Adrenal gland (tissue), 12 donors: ENCODE data around the gene GJC2. TPM values are rescaled to one million over a fixed set of nuclear protein-coding genes. Genes with fewer than 3 reads are reported as not detected.
A peak's percentile ranks its signal among the peaks of the same experiment; 100 is the strongest.

ENCODE experiments used
- DNase-seq, 7 donors: peaks; one replicate each; pipeline ENCODE4 v3.0.0-alpha.2; 2019 to 2020
- H3K27ac ChIP-seq, 5 donors: fragments of 200-600 bp; sonication (generic) in 4 of 5; 1 replicate in 3 of 5; 2 replicates in 2 of 5; pipeline versions ENCODE4 v1.5.1 to v1.8.0; 2016 to 2020; ENCODE audit warnings: mild to moderate bottlenecking in 1 of 5
- H3K27me3 ChIP-seq: fragments of 200-600 bp; 2 replicates; pipeline ENCODE4 v1.8.0; 2021
- H3K36me3 ChIP-seq, 2 donors: fragments of 200-600 bp; replicated peaks in 1 of 2; 1 replicate in 1 of 2; 2 replicates in 1 of 2; pipeline versions ENCODE4 v1.5.1 to v1.8.0; 2018 to 2022
- H3K4me1 ChIP-seq, 2 donors: fragments of 200-600 bp; replicated peaks in 1 of 2; 1 replicate in 1 of 2; 2 replicates in 1 of 2; pipeline versions ENCODE4 v1.5.1 to v1.8.0; 2018 to 2021
- H3K4me3 ChIP-seq, 4 donors: fragments of 200-600 bp; sonication (generic) in 3 of 4; one replicate each; pipeline ENCODE4 v1.5.1; 2016 to 2018
- H3K9me3 ChIP-seq, 3 donors: fragments of 200-600 bp; sonication (generic) in 1 of 3; replicated peaks in 1 of 3; 1 replicate in 2 of 3; 2 replicates in 1 of 3; pipeline versions ENCODE4 v1.5.1 to v1.8.0; 2016 to 2021
- CTCF ChIP-seq, 6 experiments: fragments of 450-650 bp in 4 of 6; fragments of 200-600 bp in 2 of 6; sonication (generic) in 1 of 6; IDR thresholded peaks; 1 replicate in 5 of 6; 2 replicates in 1 of 6; pipeline versions ENCODE4 v1.5.1 to v1.8.0; 2016 to 2021; ENCODE audit warnings: antibody characterized with exemption in 6 of 6, mild to moderate bottlenecking in 2 of 6, moderate library complexity in 1 of 6
- POLR2A ChIP-seq, 2 donors: fragments of 450-650 bp; IDR thresholded peaks; one replicate each; pipeline ENCODE4 v1.6.1; 2017; ENCODE audit warnings: antibody characterized with exemption in 2 of 2, mild to moderate bottlenecking in 2 of 2, moderate library complexity in 1 of 2
- WGBS, 4 donors: extraction: QIAGEN DNeasy Blood & Tissue Kit in 2 of 4; methylation state at CpG; one replicate each; pipeline versions ENCODE4 v1.1.5 to v1.1.7; 2013 to 2017; 5-methylcytosine and 5-hydroxymethylcytosine counted together
- intact Hi-C, 2 donors: fragments of 100-400 bp; cut with DNase I; formaldehyde crosslinking; loops; one replicate each; pipeline versions ENCODE4 v1.14.1 to v1.15.0; 2022 to 2023
- polyA plus RNA-seq, 3 donors: library from polyadenylated mRNA; stranded (reverse); fragments of 200-250 nt in 2 of 3; fragments of 350-450 nt in 1 of 3; fragmentation: Illumina TruSeq in 1 of 3; extraction: RNeasy Lipid Tissue Mini Kit (QIAGEN cat#74804) in 1 of 3; gene quantifications; one replicate each; pipeline ENCODE4 v1.2.3, GENCODE V29; 2013 to 2014
- total RNA-seq, 9 donors: library from RNA; depleted of rRNA in 4 of 9; stranded (reverse); fragments of >200 nt in 4 of 9; fragments of 120-200 nt in 1 of 9; fragmentation: NEBNext Ultra II Directional in 1 of 9; extraction: Animal tissue kit (Norgen Biotek cat#: 25700) in 1 of 9; gene quantifications; one replicate each; pipeline versions ENCODE4 v1.1.0 to v1.2.4, GENCODE V29; 2013 to 2023
- donor health status: healthy with polysubstance abuse.
- donor health status: Bipolar disorder and iron deficiency.
- donor health status: DM: yes; HTN: yes; CAD: no.
- donor health status: DM: no; HTN: no; CAD: no.
- donor health status: DM: no; HTN: no; CAD: no.
- donor health status: DM: yes; HTN: yes; CAD: no.

Gene GJC2
- total and polyA plus RNA-seq, 12 donors = 0.05 to 4.1 (median 1.3) TPM

DNA sequence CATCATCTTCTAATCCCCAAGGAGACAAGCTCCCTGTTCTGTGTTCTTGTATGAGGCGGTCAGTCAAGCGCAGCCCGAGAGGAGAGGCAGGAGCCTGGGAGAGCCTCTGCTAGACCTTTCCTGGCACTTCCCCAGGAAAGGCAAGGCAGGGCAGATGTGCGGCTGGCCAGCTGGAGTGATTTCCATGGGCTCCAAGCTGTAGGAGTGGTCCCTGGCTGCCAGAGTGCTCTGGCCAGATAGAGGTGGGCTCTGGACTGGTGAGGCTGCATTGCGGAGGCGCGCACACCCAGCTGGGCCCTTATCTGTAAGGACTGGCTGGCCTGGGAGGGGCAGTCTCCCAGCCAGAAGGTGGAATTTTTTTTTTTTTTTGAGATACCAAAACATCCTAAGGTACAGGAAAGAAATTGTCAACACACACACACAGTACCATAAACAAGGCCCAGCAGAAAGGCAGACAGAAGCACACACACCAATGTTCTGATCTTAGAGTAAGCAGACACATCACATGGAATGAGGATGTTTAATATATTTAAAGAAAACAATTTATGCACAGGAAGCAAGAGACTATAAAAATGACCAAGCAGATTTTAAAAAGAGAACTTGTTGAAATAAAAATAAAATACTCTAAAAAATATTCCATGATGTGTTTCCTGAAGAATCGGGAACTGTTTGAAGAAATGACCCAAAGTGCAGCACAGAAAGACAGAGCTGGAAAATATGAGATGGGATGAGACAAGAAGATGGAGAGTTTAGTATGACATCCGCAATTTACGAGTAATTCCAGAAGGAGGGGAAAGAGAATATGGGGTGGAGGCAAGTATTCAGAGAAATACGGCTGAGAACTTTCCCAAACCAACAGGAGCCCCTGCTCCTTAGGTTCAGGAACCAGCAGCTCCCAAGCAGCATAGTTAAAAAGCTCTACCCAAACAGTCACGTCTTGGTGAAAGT lies 29.3 kb downstream of the GJC2 start:
- H3K27ac ChIP-seq = peak overlapping the region in 1 of 5 donors; percentile 27
- H3K4me3 ChIP-seq = no peak overlapping the region
- H3K27me3 ChIP-seq = no peaks in the 10 kb centered on the region
- no peaks in the 10 kb centered on the region for H3K4me1 ChIP-seq
- intact Hi-C loops = loop anchor here in 1 of 2 donors (2.0 kb wide), 1 partner anchor 32 kb away; no protein-coding TSS in a partner anchor
- peaks cover 0 to 4% of the 10 kb centered on the region in 2 donors for H3K36me3 ChIP-seq
- peak in 1 of 7 donors; percentile 51 for DNase-seq
- H3K9me3 ChIP-seq = no peaks in the 10 kb centered on the region
- 71 to 79% (median 74%) methylated on average over 12 of the region's 12 CpGs for WGBS, 4 donors
- TF ChIP-seq CTCF (IDR thresholded peaks at IDR 0.05) = no peak
- no peak for TF ChIP-seq POLR2A (IDR thresholded peaks at IDR 0.05)

DNA sequence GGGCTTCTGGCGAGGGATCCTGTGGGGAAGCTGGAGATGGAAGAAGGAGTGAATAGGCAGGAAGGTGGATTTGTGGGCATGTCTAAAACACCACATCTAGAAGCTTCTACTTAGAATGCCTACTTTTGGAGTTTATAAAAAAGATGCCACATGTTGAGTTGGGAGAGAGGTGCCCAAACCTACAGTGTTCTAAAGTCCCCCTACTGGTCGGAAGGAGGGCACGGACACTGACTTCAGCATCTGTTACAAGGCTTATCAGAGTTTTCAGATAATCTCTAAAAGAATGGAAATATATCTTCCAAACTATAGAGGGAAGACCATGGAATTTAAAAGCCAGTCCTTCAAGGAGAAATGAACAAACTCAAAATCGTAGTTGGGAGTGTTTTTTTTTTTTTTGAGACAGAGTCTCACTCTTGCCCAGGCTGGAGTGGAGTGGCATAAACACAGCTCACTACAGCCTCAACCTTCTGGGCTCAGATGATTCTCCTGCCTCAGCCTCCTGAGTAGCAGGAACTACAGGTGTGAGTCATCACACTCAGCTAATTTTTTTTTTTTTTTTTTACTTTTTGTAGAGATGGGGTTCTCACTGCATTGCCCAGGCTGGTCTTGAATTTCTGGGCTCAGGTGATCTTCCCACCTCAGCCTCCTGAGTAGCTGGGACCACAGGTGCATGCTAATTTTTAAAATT lies 30.7 kb downstream of the GJC2 start:
- intact Hi-C loops = no loop called here
- TF ChIP-seq CTCF (IDR thresholded peaks at IDR 0.05) = peak in 2 of 6 experiments; percentile 4 to 18
- no peak for TF ChIP-seq POLR2A (IDR thresholded peaks at IDR 0.05)
- H3K9me3 ChIP-seq = no peaks in the 10 kb centered on the region
- H3K4me1 ChIP-seq = no peaks in the 10 kb centered on the region
- H3K4me3 ChIP-seq = no peak overlapping the region
- no peak for DNase-seq
- no peaks in the 10 kb centered on the region for H3K36me3 ChIP-seq
- no peak overlapping the region for H3K27ac ChIP-seq
- H3K27me3 ChIP-seq = no peaks in the 10 kb centered on the region
- 77 to 84% (median 82%) methylated on average over 4 of the region's 4 CpGs for WGBS, 4 donors

DNA sequence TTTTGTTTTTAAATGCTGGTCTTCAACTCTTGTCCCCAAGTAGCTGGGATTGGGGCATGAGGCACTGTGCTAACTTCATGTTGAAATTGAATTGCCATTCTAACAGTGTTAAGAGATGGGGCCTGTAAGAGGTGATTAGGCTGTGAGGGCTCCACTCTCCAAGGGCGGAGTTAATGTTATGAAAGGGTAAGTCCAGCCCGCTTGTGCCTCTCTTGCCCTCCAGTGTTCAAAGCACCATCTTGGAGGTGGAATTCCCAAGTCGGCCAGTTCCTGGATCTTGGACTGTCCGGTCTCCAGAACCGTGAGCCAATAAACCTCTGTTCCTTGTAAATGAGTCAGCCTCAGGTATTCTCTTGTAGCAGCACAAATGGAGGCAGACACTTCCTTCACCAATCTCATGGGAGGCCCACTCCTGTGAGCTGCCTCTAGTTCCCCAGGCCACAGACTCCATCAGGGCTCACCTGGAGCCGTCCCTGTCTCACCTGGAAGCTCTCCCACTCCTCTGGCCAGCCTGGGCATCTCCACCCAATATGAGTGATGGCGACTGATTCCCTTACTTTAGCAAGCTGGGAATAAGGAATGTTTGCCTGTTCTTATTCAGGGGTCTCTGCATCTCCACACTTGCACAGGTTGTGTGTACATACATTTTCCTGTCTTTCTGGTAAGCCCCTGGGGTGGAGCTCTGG lies 31.4 kb downstream of the GJC2 start:
- no peak for DNase-seq
- Histone ChIP-seq H3K4me1 (no peaks in the 10 kb centered on the region), H3K27ac (no peak overlapping the region), H3K9me3 (no peaks in the 10 kb centered on the region), H3K36me3 (no peaks in the 10 kb centered on the region), H3K4me3 (no peak overlapping the region), H3K27me3 (no peaks in the 10 kb centered on the region)
- intact Hi-C loops = no loop called here
- WGBS, 4 donors = 93 to 100% (median 95%) methylated on average over 4 to 7 of the region's 7 CpGs
- no peak for TF ChIP-seq POLR2A (IDR thresholded peaks at IDR 0.05)
- TF ChIP-seq CTCF (IDR thresholded peaks at IDR 0.05) = no peak

DNA sequence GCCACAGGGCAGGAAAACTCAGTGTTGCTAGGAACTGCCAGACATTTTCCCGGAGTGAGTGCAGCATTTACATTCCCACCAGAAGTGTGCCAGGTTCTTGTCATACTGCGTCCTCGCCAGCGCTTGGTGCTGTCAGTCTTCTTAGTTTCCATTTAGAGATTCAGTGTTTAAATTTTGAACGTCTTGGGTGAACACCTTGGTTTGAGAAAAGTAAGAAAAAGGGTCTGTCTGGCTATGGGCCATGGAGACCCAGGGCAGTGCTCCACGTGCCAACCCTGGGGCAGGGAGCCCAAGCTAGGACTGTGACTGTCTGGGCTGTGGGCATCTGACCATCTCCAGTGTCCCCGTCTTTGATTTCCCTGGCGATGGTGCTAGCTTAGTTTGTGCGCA lies 31.9 kb downstream of the GJC2 start:
- H3K9me3 ChIP-seq = no peaks in the 10 kb centered on the region
- H3K27me3 ChIP-seq = no peaks in the 10 kb centered on the region
- no peak overlapping the region for H3K27ac ChIP-seq
- WGBS, 4 donors = 86 to 95% (median 93%) methylated on average over 9 of the region's 9 CpGs
- H3K4me1 ChIP-seq = no peaks in the 10 kb centered on the region
- H3K4me3 ChIP-seq = no peak overlapping the region
- TF ChIP-seq CTCF (IDR thresholded peaks at IDR 0.05) (no peak), POLR2A (IDR thresholded peaks at IDR 0.05) (no peak)
- no peak for DNase-seq
- intact Hi-C loops = no loop called here
- no peaks in the 10 kb centered on the region for H3K36me3 ChIP-seq
